Stimulated activated CD4-positive, alpha-beta T cell treated with anti-CD3 and anti-CD28 coated beads, Interleukin-15, amount 100 ng/mL, for 1 hour (primary cell): Measurements from ENCODE around the gene MOG.

Experiments used
- DNase-seq, 2 donors: peaks; one replicate each; pipeline ENCODE4 v3.0.0-alpha.2; 2020; ENCODE audit warnings: low read depth in 1 of 2, low spot score in 1 of 2

Gene MOG

DNA sequence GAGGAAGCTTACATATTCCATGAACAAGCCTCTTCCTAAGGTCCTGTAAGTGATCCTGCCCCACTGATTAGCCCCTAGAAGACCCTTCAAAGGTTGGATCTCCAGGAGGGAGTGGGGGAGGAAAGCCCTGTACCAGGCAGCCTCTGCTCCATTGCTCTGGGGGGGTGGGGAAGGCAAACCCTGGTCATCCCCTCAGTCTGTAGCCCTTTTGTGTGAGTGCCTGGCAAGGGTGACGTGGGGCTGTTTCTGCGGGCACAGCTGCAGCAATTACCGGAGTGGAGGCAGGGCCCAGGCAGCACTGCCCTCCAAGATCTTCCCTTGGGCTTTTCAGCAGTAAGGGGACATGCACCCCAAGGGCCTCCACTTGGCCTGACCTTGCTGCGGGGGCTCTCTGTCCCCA is at the start of gene MOG:
Gene MOG (plus strand): TSS at position 295 of the 400 bp plus-strand sequence. CDS start 118 bp downstream, outside the sequence.
- DNase-seq, result no peak

DNA sequence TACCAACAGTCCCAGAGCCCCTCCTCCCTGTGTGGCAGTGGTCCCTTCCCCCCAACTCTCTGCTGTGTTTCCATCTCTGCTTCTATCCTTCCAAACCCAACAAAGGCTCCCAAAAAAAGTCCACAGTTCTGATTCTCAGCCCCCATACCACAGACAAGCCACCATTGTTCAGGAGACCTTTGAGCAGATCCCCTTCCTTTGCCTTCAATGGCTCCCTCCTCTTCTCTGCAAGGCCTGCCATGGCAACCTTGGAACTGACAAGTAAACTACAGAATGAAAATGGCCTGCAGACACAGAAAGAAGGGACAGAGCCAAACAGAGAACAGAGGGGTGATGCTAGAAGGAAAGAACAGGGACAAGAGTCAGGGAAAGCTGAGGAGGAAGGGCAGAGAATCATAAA is 48.8 kb upstream of the MOG start:
- DNase-seq, result no peak

- no peak for DNase-seq
These were observed 46.4 kb upstream of the MOG start for GRCh38 chr6:29610540-29610939.

DNA sequence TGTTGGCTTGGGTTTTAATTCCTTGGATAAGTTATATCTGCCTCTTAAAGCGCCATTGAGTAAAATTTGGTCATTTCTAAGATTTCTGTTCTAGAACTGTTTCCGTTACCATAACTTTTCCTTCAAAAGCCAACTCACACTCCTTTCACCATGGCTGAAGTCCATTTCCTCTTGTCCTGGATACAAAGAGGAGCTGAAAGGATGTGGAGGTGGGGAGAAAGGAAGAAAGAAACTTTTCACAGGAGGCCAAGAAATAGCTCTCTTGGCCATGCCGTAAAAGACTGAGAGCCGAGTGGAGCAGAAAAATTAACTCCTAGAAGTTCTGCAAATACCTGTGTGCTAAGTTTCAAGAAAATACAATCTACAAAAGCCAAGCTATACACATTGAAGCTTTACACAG is 45.5 kb upstream of the MOG start:
- no peak for DNase-seq

GRCh38 chr6:29617782-29618554 is 38.9 kb upstream of the MOG start:
- no peak for DNase-seq

DNA sequence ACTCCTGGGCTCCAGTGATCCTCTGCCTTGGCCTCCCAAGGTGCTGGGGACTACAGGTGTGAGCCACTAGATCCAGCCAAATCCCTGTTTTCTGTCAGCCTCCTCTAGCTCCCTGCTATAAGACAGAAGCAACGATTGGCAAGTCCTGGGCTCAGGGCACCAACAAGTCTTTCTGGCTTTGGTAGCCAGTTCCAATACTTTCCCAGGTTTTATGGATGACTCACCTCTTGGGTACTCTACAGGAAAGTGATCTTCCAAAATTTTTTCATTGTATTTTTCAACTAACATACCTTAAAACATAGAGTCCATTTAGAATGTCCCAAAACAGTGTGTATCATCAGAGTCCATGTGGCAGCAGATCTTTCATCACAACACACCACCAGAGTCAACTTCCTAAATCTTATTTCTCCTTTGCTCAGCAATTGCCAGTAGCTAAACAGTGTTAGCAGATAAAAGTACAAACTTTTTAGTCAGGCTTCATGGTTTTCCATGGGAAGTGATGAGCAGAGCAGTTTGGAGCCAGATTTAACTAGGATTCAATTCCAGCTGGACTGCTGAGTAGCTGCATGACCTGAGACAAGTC is 37.2 kb upstream of the MOG start:
- no peak for DNase-seq

DNA sequence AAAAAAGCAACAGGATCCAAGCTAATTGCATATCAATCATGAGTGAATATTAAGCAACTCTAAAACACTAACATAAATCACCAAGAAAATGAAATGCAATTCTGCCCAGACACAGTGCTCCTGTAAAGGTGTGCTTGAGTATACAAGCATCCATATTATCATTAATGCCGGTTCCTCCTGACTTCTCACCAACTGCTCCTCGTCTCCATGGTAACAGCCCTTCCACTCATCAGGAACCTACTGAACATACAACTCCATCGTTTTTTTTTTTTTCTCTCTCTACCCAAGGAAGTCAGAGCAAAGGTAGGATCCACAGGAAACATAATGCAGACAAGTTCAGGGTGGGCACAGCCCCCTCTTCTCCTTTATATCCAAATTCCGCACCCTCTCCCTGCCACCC is 36.3 kb upstream of the MOG start:
- no peak for DNase-seq

- DNase-seq, result no peak
These were observed 32.4 kb upstream of the MOG start for GRCh38 chr6:29624520-29624961.

- DNase-seq, result no peak
These were observed 31.5 kb upstream of the MOG start for GRCh38 chr6:29625337-29625930.

GRCh38 chr6:29626948-29627754 is 29.7 kb upstream of the MOG start:
- DNase-seq, result no peak

GRCh38 chr6:29627755-29628418 is 29.0 kb upstream of the MOG start:
- DNase-seq, result peak in 1 of 2 donors; percentile 37

GRCh38 chr6:29628419-29629281 is 28.2 kb upstream of the MOG start:
- DNase-seq, result peak in 1 of 2 donors; percentile 47

GRCh38 chr6:29629571-29629970 is 27.3 kb upstream of the MOG start:
- DNase-seq, result no peak

GRCh38 chr6:29630315-29630714 is 26.6 kb upstream of the MOG start:
- no peak for DNase-seq

- DNase-seq, result no peak
These were observed 25.6 kb upstream of the MOG start for GRCh38 chr6:29631209-29631810.

DNA sequence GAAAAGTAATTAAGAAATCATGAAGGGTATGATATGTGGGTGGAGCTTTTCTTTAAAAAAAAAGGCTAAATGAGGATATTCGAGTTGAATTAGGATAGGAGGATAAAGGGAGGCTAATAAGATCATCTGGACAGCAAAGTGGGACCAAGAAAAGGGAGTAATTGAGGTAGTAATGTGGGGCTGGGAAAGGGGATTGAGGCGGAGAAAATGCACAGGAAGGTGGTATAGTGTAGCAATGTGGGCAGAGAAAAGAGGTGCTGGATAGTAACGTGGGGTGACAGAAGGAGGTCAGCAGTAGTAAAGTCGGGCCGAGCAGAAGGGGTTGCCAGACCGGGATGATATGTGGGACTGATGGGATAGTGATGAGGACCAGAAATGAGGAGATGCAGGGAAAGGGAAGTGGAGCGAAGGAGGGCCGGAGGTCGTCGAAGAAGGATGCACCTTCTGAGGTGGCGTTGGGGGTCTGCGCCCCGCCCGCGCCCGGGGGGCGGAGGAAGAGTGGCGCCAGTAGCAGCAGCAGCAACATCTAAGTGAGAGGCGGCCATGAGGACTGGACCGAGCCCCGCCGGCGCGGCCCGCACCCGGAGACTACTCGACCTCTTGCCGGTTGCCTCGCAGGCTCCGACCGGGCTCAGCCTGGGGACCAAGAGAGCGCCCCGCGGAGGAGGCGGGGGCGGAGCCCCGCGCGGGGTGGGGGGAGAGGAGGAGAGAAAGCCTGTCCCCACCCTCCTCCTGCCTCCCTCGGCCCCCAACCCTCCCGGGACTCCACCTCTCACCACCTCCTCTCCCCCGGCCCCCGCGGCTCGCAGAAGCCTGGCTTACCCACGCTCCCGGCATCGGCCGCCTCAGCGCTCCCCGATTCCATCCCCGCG is 24.8 kb upstream of the MOG start:
- DNase-seq, result peak; percentile 23 to 29

DNA sequence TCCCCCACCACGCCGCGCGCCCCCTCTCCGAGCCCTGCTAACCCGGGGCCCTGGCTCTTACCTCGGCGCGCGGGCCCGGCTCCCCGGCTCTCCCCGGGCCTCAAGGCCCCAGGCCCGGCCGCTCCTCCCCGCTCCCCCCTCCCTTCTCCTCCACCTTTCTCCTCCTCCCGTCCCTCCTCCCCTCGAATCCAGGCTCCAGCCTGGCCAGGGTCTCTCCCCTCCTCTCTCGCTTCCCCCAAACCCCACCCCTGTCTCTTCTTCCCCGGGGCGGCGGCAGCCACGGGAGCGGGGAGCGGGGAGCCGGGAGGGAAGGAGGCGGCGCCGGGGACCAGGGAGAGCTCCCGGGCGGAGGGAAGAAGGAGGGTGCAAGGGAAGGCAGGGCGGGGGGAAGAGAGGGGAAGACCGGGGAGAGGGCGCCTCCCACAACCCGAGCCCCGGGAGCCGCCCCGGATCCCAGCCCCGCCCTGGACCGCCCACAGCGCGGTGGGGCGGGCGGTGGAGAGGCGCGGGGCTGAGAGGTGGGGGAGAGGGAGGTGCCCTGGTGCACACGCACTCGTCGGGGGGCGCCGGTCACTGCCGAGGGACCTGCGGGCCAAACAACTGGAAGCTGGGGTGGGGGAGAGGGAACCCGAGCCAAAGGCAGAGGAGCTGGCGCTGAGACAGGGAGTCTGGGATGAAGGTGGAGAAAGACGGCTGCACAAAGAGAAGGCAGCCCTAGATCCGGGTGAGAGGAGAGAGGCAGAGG is 23.9 kb upstream of the MOG start, which contains the start of gene GABBR1:
Gene GABBR1 (minus strand): TSS at position 395 of the 745 bp plus-strand sequence. CDS start 798 bp downstream, outside the sequence.
- DNase-seq, result peak; percentile 42 to 59

DNA sequence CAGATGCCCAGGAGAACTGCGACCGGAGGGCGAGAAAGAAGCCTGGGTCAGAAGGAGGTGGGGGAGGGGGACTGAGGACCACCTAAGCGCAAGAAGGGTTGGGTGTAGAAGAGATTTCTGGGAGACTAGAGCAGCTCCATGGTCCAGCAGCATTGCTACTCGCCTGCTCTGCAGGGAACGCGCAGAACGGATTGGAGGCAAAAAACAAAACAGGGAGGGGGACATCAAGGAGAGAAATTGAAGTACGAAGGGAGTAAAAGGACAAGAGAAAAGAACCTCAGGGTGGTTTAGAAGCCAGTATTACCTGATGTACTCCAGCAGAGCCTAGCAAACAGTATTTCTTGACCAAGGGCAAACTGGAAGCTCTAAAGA is 23.4 kb upstream of the MOG start:
- DNase-seq, result no peak
